GM12892 (cell line): ENCODE data around the gene CBLB.

Experiments used
- POLR2A ChIP-seq: IDR thresholded peaks from 2 replicates; pipeline ENCODE4 v1.6.1; 2011; ENCODE audit warnings: low read depth, low read length, control low read depth
- TAF1 ChIP-seq: IDR thresholded peaks from 2 replicates; pipeline ENCODE4 v1.6.1; 2011; ENCODE audit warnings: low read depth, mild to moderate bottlenecking, control low read depth, low read length, borderline replicate concordance

GRCh38 chr3:105787453-105787852 lies 81.4 kb downstream of the CBLB start:
- no peak for TF ChIP-seq TAF1
- no peak for TF ChIP-seq POLR2A
